Thoracic aorta (tissue), 2 donors: ENCODE data around the gene DNAH12. TPM values are rescaled to one million over a fixed set of nuclear protein-coding genes. Genes with fewer than 3 reads are reported as not detected.

ENCODE experiments used
- ATAC-seq: fragments of 150-250 bp; one replicate; pipeline ENCODE4 v1.8.0; 2017; ENCODE audit warnings: low read depth; ENCODE audit not compliant: insufficient number of reproducible peaks, low FRiP score
- DNase-seq: peaks from one replicate; pipeline ENCODE4 v3.0.0-alpha.2; 2020; ENCODE audit warnings: low spot score
- H3K27ac ChIP-seq, 2 donors: fragments of 200-600 bp; sonication (generic); 1 replicate in 1 of 2; 2 replicates in 1 of 2; pipeline ENCODE4 v1.5.1; 2016; ENCODE audit warnings: mild to moderate bottlenecking in 2 of 2, moderate library complexity in 2 of 2
- H3K27me3 ChIP-seq: fragments of 200-600 bp; sonication (generic); replicated peaks from 2 replicates; pipeline ENCODE4 v1.6.0; 2016; ENCODE audit warnings: mild to moderate bottlenecking; ENCODE audit not compliant: insufficient read depth
- H3K36me3 ChIP-seq: fragments of 200-600 bp; sonication (generic); one replicate; pipeline ENCODE4 v1.5.1; 2016
- H3K4me1 ChIP-seq, 2 donors: fragments of 200-600 bp; sonication (generic); 1 replicate in 1 of 2; 2 replicates in 1 of 2; pipeline versions ENCODE4 v1.5.1 to v1.6.0; 2016; ENCODE audit warnings: low read depth in 2 of 2, mild to moderate bottlenecking in 1 of 2; ENCODE audit not compliant: control insufficient read depth in 1 of 2
- H3K4me3 ChIP-seq: fragments of 200-600 bp; sonication (generic); 2 replicates; pipeline ENCODE4 v1.5.1; 2016; ENCODE audit warnings: mild to moderate bottlenecking
- H3K9me3 ChIP-seq: fragments of 200-600 bp; sonication (generic); 2 replicates; pipeline ENCODE4 v1.5.1; 2016
- CTCF ChIP-seq: fragments of 200-600 bp; sonication (generic); IDR thresholded peaks from one replicate; pipeline ENCODE4 v1.5.1; 2019; ENCODE audit warnings: antibody characterized with exemption
- total RNA-seq, 2 donors: library from RNA; depleted of rRNA; stranded (reverse); fragments of >200 nt; gene quantifications; one replicate each; pipeline versions ENCODE4 v1.1.0 to v1.2.3, GENCODE V29; 2016

DNAH12 gene
- total RNA-seq, 2 donors from 2014 or later, result 0.14 to 0.95 TPM

GRCh38 chr3:57423335-57423734 lies 120.8 kb downstream of the DNAH12 start:
- TF ChIP-seq CTCF, result no peak
- H3K36me3 ChIP-seq, result no peaks in the 10 kb centered on the region
- no peak overlapping the region for H3K4me3 ChIP-seq
- H3K9me3 ChIP-seq, result no peaks in the 10 kb centered on the region
- H3K27me3 ChIP-seq, result no peaks in the 10 kb centered on the region
- H3K27ac ChIP-seq, result no peak overlapping the region
- no peaks in the 10 kb centered on the region for H3K4me1 ChIP-seq
- DNase-seq (no peak), ATAC-seq (no peak)

- Histone ChIP-seq H3K9me3 (no peaks in the 10 kb centered on the region), H3K36me3 (no peaks in the 10 kb centered on the region), H3K27ac (no peak overlapping the region), H3K4me3 (no peak overlapping the region), H3K27me3 (no peaks in the 10 kb centered on the region), H3K4me1 (no peaks in the 10 kb centered on the region)
- DNase-seq, result no peak
- ATAC-seq, result no peak
- no peak for TF ChIP-seq CTCF
Observed at GRCh38 chr3:57421336-57421735, 122.8 kb downstream of the DNAH12 start.

GRCh38 chr3:57420001-57420400 lies 124.1 kb downstream of the DNAH12 start:
- Histone ChIP-seq H3K9me3 (no peaks in the 10 kb centered on the region), H3K4me1 (no peaks in the 10 kb centered on the region), H3K27ac (no peak overlapping the region), H3K27me3 (no peaks in the 10 kb centered on the region), H3K4me3 (no peak overlapping the region), H3K36me3 (no peaks in the 10 kb centered on the region)
- DNase-seq (no peak), ATAC-seq (no peak)
- TF ChIP-seq CTCF, result no peak

GRCh38 chr3:57411715-57412114 lies 132.4 kb downstream of the DNAH12 start:
- Histone ChIP-seq H3K4me3 (no peak overlapping the region), H3K27ac (no peak overlapping the region), H3K36me3 (no peaks in the 10 kb centered on the region), H3K27me3 (no peaks in the 10 kb centered on the region), H3K9me3 (no peaks in the 10 kb centered on the region), H3K4me1 (no peaks in the 10 kb centered on the region)
- no peak for ATAC-seq
- no peak for DNase-seq
- no peak for TF ChIP-seq CTCF

- no peak overlapping the region for H3K4me3 ChIP-seq
- H3K4me1 ChIP-seq, result no peaks in the 10 kb centered on the region
- no peak for DNase-seq
- no peaks in the 10 kb centered on the region for H3K36me3 ChIP-seq
- no peak overlapping the region for H3K27ac ChIP-seq
- TF ChIP-seq CTCF, result no peak
- no peak for ATAC-seq
- no peaks in the 10 kb centered on the region for H3K9me3 ChIP-seq
- H3K27me3 ChIP-seq, result no peaks in the 10 kb centered on the region
Observed at GRCh38 chr3:57409471-57409870, 134.7 kb downstream of the DNAH12 start.
